Frontal cortex (tissue), 4 donors: ENCODE measurements around the gene COP1. TPM values are rescaled to one million over a fixed set of nuclear protein-coding genes. Genes with fewer than 3 reads are reported as not detected.
"Not testable (repeated sequence)": the region's sequence is repeated elsewhere in the genome, so short reads cannot be mapped to it uniquely, and the experiment has no call there.

Source experiments
- DNase-seq, 2 donors: peaks; one replicate each; pipeline ENCODE4 v3.0.0; 2012; ENCODE audit warnings: low spot score in 2 of 2
- FAIRE-seq: peaks from 2 replicates; lab custom pipeline; 2012; peaks lifted over from hg19 to GRCh38; lab: Jason Lieb, UNC
- total RNA-seq: library from RNA; depleted of rRNA; stranded (reverse); fragments of >200 nt; gene quantifications from one replicate; pipeline ENCODE4 v1.2.3, GENCODE V29; 2014
- donor health status: control.
- donor health status: control.
- donor health status: control.

Gene COP1
- total RNA-seq, 1 donor from 2014 or later = 146 TPM

DNA sequence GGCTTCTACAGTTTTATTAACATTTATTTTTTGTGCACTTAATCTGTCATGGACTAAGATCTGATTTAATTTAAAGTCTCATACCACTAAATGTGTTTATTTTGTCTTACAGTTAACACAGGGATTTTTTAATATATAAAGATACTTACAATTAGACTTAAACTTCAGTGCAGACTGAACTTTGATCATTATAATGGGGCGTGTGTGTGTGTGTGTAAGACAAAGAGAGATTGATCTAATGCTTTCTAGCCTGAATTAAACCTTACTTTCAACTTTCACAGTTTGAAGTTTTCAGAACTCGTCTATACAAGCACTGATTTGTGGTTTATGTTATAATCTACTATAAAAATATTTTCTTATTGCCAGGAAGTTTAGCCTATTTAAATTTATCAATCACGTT lies 150.8 kb downstream of the COP1 start:
- no peak for DNase-seq

DNA sequence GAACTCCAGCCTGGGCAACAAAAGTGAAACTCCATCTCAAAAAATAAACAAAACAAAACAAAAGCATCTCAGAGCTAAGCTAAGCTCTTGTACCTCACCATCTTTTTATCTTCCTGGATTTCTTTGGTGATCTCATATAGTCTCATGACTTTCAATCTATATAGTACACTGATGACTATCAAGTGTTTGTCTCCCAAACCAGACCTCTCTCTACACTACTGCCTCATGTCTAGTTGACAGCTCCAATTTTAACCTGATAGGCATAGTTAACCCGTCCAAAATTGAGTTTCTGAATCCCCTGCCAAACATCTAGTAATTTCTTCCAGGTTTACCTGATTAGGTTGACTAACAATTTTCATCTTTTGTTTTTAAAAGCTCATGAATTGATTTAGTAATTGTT lies 151.7 kb downstream of the COP1 start:
- no peak for DNase-seq
- FAIRE-seq = no peak

More for the DNA sequence above, 150.8 kb downstream of the COP1 start:
- no peak for FAIRE-seq

DNA sequence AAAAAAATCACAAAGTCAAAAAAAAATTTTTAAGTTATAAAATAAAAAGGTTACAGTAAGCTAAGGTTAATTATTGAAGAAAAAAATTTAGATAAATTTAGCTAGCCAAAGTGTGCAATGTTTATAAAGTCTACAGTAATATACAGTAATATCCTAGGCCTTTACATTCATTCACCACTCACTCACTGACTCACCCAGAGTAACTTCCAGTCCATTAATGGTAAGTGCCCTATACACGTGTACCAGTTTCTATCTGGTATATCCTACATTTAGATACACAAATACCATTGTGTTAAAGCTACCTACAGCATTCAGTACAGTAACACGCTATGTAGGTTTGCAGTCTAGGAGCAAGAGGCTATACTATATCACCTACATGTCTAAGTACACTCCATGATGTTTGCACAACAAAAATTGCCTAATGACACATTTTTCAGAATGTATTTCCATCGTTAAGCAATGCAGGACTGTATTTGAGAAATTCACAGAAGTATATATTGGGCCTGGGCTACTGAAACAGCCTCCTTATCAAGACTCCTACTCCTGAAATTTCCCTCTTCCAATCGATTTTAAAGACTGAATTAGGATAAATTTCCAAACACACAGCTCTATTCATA lies 155.1 kb downstream of the COP1 start:
- FAIRE-seq (no peak), DNase-seq (no peak)

DNA sequence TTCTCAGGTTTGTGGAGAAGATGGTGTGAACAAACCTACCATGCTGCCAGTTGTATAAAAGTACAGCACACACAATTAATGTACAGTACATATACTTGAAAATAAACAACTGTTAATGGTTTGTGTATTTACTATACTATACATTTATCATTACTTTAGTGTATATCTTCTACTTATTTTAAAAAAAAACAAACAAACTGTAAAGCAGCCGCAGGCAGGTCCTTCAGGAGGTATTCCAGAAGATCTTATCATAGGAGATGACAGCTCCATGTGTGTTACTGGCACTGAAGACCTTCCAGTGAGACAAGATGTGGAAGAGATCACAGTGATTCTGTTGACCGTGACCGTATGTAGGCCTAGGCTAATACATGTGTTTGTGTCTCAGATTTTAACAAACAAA lies 155.7 kb downstream of the COP1 start:
- DNase-seq = no peak
- no peak for FAIRE-seq

DNA sequence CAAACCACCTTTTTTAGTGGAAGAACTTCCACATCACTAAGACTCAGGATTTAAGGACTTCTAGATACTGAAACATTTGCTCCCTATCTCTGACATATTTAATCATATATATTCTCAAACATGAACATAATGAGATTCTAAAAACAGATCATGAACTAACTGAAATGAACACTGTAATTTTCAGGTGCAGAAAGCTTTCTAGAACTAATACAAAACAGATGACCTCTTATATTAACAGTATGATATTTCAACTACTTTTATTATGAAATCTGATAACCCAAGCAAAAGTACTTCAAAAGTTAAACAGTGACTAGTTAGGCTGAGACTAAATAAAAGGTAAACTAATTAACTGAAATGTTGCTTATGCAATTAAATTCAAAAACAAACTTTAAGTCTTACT lies 157.5 kb downstream of the COP1 start:
- DNase-seq (no peak), FAIRE-seq (no peak)

DNA sequence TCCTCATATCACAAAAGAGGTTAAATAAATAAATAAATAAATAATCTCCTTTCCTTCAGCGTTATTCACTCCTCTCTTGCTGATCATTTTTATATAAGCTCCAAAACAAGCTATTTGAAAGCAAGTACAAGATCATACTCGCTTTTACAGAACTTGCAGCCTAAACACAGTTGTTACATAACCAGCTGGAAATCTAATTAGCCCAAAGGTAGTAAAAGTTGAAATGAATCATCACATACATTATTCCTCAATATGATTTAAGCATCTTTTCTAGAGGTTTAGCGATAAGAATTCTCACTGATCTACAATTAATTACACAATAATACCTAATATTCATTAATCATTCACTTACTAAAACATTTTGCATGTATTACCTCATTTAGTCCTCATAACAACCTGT lies 160.2 kb downstream of the COP1 start:
- no peak for FAIRE-seq
- no peak for DNase-seq

DNA sequence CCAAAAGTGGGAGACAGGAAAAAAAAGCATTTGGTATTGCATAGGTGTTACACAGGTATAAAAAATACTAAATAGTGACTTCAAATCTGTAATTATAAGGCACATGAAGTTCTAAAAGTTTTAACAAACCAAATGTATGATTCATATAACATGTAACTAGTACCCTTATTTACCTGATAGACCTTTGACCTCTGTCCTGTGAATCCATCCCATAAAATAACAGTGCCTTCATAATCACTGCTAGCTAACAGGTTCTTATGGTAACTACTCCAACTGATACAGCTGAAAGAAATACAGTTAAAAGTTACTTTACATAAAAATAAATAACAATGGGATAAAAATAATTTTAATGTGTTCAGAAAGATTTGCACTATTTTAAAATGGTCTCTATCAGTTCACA lies 163.5 kb downstream of the COP1 start:
- DNase-seq (no peak), FAIRE-seq (no peak)

DNA sequence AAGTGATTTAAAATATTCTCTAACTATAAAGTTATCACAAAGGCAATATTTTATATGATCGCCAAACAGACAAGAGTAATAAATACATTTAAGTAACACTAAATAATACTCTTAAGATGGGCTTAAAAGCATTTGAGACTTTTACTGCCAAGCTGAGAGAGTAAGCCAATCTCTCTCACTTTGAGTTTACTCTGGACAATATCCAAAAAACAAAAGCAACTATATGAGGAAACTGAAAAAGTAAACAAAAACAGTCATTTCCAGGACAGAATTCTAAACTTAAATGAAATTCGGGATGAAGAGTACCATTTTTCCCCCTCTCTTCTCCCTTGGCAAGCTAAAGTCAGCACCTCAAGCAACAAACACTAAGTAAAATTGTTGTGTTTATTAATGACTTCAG lies 173.2 kb downstream of the COP1 start:
- DNase-seq = no peak
- FAIRE-seq = no peak

DNA sequence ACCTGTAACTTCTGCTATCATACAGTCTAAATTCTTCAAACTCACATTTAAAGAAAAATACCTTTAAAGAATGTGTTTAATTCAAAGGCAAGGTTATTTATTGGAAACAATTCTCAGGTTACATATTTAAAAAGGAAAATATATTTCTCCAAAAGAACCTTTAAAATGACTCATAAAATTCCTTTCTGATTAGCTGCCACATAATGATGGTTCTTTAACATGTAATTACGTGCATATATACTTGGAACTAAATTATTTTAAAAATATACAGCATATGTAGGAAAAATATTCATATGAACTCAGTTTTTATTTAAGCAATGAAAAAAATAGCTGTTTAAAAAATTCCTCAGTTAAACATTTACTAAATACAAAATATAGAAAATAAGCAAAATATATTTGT lies 173.6 kb downstream of the COP1 start:
- FAIRE-seq = peak; percentile 89
- DNase-seq = no peak

DNA sequence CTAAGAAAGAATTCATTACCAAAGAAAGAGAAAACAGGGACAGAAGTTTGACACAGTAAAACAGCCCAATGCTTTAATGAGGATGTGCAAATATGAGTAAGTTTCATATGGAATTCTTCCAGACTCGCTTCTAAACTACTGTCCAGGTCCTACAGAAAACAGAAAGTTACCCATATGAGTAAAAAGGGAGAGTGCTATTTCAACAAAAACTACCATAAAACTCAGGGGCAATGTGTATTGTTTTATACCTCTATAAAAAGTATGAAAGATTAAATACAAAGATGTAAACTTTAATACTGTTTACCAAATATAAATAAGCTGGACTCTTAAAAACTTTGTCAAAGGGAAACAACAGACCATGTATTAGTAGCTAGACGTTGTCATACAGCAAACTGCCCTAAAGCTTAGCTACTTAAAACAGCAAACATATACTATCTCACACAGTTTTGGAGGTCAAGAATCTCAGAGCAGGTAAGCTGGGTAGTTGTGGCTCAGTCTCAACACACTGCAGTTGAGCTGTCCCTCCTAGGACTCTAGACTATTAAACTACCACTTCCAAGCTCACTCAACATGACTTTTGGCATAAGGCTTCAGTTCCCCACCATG lies 174.9 kb downstream of the COP1 start:
- FAIRE-seq = no peak
- DNase-seq = no peak

DNA sequence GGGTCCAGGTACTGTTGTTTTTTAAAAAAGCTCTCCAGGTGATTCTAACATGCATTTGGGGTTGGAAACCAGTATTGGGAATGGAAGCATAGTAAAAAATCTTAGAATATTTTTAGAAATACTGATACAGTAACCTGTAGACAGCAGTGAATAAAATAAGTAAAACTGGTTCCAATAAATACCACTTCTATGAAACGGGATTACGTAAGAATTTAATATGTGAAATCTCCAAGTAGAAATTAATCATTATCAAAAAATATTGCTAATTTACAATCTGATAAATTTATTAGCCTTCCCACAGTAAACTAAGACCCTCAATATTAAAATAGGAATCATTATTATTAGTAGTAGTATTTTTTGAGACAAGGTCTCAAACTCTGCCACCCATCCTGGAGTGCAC lies 177.5 kb downstream of the COP1 start:
- FAIRE-seq (no peak), DNase-seq (no peak)

DNA sequence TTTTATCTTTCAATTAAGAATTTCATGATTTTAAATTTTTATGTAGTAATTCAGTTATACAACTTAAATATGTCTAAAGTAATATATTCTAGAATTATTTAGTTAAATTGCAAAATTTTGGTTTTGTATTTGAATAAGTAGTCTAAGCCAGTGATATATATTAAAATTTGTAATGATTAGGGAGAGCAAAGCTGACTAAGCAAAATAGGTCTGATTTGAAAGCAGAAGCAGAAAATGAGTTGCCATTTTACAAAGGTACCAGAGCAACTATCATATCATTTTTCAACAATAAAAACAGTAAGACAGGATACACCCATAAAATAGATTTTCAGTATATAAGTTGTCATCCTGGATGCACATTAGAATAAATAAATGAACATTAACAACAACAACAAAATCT lies 177.9 kb downstream of the COP1 start:
- DNase-seq (no peak), FAIRE-seq (peak; percentile 44)

DNA sequence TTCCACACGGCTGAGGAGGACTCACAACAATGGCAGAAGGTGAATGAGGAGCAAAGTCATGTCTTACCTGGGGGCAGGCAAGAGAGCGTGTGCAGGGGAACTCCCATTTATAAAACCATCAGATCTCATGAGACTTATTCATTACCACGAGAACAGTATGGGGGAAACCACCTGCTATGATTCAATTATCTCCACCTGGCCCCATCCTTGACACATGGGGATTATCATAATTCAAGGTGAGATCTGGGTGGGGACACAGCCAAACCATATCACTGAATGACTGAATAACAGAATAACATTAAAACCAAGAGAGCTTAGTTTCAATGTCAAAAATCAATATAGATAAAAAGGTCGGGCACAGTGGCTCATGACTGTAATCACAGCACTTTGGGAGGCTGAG lies 179.2 kb downstream of the COP1 start:
- not testable (repeated sequence) for FAIRE-seq, DNase-seq

DNA sequence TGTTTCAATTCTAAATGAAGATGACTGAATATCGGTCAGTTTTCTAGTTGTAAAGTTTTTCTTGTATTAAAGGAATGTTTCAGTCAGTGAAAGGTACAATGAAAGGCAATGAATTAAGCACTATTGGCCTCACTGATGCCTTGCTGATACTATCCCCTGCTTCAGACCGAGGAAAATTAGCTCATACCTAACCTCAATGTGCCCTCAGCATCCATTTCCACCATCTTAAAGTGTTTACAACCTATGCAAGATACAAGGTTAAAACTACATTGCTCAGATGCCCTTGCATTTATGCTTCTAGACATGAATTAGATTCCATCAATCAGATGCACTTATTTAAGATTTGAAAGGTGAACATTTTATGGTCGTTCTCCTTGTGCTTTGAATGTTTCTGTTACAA lies 184.5 kb downstream of the COP1 start:
- FAIRE-seq = no peak
- DNase-seq = no peak

DNA sequence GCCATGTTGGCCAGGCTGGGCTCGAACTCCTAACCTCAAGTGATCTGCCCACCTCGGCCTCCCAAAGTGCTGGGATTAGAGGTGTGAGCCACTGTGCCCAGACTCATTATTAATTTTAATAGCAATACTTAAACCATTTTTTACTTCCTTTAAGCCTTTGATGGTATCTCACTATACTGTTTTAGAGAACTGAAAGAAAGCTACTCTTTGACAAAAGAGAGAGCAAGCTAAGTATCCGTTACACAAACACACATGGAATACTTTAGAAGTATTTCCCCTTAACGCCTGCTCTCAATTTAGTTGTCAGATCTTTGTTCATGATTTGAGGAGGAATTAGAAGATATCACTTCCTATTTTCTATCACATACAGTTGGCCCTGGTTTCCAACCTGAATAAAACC lies 189.4 kb downstream of the COP1 start:
- FAIRE-seq (no peak), DNase-seq (no peak)

DNA sequence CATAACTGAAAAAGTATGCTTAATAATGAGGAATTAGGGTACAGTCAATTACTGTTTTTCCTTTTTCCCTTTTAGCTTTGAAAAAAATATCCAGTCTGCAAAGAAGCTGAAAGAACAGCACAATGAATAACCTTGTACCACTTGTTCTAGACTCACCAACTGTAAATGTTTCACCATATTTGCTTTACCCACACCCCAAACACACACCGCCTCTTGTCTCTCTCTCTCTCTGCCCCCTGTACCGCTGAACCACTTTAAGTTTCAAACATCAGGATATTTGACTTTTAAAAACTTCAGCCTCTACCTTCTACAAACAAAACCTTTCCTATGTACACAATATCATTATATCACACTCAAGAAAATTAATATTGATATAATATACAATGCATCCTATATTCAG lies 197.1 kb downstream of the COP1 start:
- DNase-seq = no peak
- no peak for FAIRE-seq

DNA sequence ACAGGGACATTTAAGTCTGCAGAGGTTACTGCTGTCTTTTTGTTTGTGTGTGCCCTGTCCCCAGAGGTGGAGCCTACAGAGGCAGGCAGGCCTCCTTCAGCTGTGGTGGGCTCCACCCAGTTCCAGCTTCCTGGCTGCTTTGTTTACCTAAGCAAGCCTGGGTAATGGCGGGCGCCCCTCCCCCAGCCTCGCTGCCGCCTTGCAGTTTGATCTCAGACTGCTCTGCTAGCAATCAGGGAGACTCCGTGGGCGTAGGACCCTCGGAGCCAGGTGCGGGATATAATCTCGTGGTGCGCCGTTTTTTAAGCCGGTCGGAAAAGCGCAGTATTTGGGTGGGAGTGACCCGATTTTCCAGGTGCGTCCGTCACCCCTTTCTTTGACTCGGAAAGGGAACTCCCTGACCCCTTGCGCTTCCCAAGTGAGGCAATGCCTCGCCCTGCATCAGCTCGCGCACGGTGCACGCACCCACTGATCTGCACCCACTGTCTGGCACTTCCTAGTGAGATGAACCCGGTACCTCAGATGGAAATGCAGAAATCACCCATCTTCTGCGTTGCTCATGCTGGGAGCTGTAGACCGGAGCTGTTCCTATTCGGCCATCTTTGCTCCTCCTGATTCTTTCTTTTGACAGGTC lies 199.2 kb downstream of the COP1 start:
- not testable (repeated sequence) for FAIRE-seq

DNA sequence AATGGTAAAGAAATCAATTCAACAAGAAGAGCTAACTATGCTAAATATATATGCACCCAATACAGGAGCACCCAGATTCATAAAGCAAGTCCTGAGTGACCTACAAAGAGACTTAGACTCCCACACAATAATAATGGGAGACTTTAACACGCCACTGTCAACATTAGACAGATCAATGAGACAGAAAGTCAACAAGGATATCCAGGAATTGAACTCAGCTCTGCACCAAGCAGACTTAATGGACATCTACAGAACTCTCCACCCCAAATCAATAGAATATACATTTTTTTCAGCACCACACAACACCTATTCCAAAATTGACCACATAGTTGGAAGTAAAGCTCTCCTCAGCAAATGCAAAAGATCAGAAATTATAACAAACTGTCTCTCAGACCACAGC lies 212.4 kb downstream of the COP1 start:
- FAIRE-seq, DNase-seq: not testable (repeated sequence)

More for the DNA sequence above, 199.2 kb downstream of the COP1 start:
- DNase-seq = not testable (repeated sequence)

DNA sequence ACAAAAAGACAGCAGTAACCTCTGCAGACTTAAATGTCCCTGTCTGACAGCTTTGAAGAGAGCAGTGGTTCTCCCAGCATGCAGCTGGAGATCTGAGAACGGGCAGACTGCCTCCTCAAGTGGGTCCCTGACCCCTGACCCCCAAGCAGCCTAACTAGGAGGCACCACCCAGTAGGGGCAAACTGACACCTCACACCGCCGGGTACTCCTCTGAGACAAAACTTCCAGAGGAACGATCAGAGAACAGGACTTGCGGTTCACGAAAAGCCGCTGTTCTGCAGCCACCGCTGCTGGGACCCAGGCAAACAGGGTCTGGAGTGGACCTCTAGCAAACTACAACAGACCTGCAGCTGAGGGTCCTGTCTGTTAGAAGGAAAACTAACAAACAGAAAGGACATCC lies 214.3 kb downstream of the COP1 start:
- not testable (repeated sequence) for DNase-seq, FAIRE-seq

DNA sequence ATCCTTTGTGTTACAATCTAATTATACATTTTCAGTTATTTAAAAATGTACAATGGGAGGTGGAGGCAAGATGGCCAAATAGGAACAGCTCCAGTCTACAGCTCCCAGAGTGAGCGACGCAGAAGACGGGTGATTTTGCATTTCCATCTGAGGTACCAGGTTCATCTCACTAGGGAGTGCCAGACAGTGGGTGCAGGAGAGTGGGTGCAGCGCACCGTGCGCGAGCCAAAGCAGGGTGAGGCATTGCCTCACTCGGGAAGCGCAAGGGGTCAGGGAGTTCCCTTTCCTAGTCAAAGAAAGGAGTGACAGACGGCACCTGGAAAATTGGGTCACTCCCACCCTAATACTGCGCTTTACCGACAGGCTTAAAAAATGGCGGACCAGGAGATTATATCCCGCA lies 214.9 kb downstream of the COP1 start:
- not testable (repeated sequence) for FAIRE-seq

DNA sequence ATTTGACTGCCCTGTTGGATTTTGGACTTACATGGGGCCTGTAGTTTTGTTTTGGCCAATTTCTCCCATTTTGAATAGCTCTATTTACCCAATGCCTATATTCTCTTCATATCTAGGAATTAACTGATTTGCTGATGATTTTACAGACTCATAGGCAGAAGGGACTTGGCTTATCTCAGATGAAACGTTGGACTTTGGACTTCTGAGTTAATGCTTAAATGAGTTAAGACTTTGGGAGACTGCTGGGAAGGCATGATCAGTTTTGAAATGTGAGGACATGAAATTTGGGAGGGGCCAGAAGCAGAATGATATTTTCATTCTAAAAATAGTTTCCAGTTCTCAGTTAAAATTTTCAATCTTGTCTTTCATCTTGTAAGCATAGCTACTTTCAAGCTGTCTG lies 222.3 kb downstream of the COP1 start:
- FAIRE-seq = no peak
- no peak for DNase-seq

More for the DNA sequence above, 214.9 kb downstream of the COP1 start:
- not testable (repeated sequence) for DNase-seq
